Activated T-cell treated with anti-CD3 and anti-CD28 coated beads, Interleukin-2, amount 50 U/mL, for 72 hours (primary cell): ENCODE results near the gene C9orf152. TPM values are rescaled to one million over a fixed set of nuclear protein-coding genes. Genes with fewer than 3 reads are reported as not detected.
"Not testable (repeated sequence)": the region's sequence is repeated elsewhere in the genome, so short reads cannot be mapped to it uniquely, and the experiment has no call there.

Source experiments
- ATAC-seq, 2 donors: fragments of 150-1000 bp; cut with Tn5 transposase; replicated peaks in 1 of 2; 2 replicates each; pipeline ENCODE4 v1.10.0; 2021; ENCODE audit warnings: moderate library complexity in 2 of 2, mild to moderate bottlenecking in 1 of 2
- DNase-seq, 2 donors: peaks; one replicate each; pipeline ENCODE4 v3.0.0; 2021 to 2022; ENCODE audit warnings: mixed read lengths in 1 of 2
- H3K27ac Mint-ChIP-seq: one replicate; pipeline ENCODE4 v1.8.0; 2022; ENCODE audit warnings: mild to moderate bottlenecking, moderate library complexity, mixed read lengths
- H3K27me3 Mint-ChIP-seq: one replicate; pipeline ENCODE4 v1.8.0; 2022; ENCODE audit warnings: low read depth, mixed read lengths
- H3K36me3 Mint-ChIP-seq, 2 donors: one replicate each; pipeline ENCODE4 v1.8.0; 2022; ENCODE audit warnings: mixed read lengths in 2 of 2, mild to moderate bottlenecking in 1 of 2; ENCODE audit not compliant: insufficient read depth in 2 of 2
- H3K4me1 Mint-ChIP-seq: one replicate; pipeline ENCODE4 v1.8.0; 2022; ENCODE audit warnings: low read depth, mixed read lengths
- H3K4me3 Mint-ChIP-seq, 2 donors: one replicate each; pipeline ENCODE4 v1.8.0; 2022; ENCODE audit warnings: mild to moderate bottlenecking in 2 of 2, mixed read lengths in 2 of 2, moderate library complexity in 2 of 2
- H3K9me3 Mint-ChIP-seq, 2 donors: one replicate each; pipeline ENCODE4 v1.8.0; 2022; ENCODE audit warnings: mixed read lengths in 2 of 2
- total RNA-seq, 2 donors: library from RNA; stranded (reverse); gene quantifications; one replicate each; pipeline ENCODE4 v1.2.3, GENCODE V29; 2022

C9orf152 gene, protein sequence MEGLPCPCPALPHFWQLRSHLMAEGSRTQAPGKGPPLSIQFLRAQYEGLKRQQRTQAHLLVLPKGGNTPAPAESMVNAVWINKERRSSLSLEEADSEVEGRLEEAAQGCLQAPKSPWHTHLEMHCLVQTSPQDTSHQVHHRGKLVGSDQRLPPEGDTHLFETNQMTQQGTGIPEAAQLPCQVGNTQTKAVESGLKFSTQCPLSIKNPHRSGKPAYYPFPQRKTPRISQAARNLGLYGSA
- total RNA-seq: not detected

DNA sequence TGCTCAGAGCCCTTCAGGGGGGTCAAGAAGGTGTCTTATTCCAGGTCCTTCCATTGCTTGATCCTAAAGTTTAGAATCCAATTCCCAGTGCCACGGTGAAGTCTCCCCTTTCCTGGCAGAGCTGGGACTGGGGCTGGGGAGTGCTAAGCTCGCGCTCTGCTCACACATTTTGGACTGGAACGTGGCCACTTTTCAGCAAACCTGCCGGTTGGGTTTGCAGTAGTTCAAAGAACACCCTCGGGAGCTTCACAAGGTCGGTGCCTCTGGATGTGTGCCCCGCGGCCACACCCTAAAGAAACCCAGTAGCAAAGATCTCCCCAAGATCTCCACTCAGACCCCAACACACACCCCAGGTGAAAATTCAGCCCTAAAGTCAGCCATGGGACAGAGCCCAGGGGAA, at the start of gene C9orf152:
C9orf152 (minus strand) TSS at position 129 of the 400 bp plus-strand sequence. CDS start 580 bp downstream, outside the sequence.
- Mint-ChIP-seq H3K4me1 (no peaks in the 10 kb centered on the region), H3K27me3 (peaks cover 31% of the 10 kb centered on the region), H3K27ac (no peak within 1 kb of the TSS), H3K36me3 (no peaks in the 10 kb centered on the region), H3K9me3 (peaks cover 0 to 2% of the 10 kb centered on the region in 2 donors), H3K4me3 (no peak within 1 kb of the TSS)
- ATAC-seq (no peak), DNase-seq (no peak)

GRCh38 chr9:110257097-110257841, 49.3 kb upstream of the C9orf152 start:
- peaks cover 61% of the 10 kb centered on the region for H3K4me1 Mint-ChIP-seq
- peaks cover 5 to 14% of the 10 kb centered on the region in 2 donors for H3K36me3 Mint-ChIP-seq
- DNase-seq (peak in 1 of 2 donors; percentile 14), ATAC-seq (peak; percentile 0 to 8)
- peak overlapping the region; percentile 99 for H3K27ac Mint-ChIP-seq
- no peaks in the 10 kb centered on the region for H3K27me3 Mint-ChIP-seq
- H3K9me3 Mint-ChIP-seq: no peaks in the 10 kb centered on the region
- H3K4me3 Mint-ChIP-seq: peak overlapping the region; percentile 96 to 98

- peaks cover 66% of the 10 kb centered on the region for H3K4me1 Mint-ChIP-seq
Measured at GRCh38 chr9:110256380-110257096, 48.6 kb upstream of the C9orf152 start, which contains the start of gene TXN. TXN (minus strand) TSS chr9:110256507; CDS start chr9:110256435, 72 bp downstream.

GRCh38 chr9:110255463-110256379, 47.8 kb upstream of the C9orf152 start:
- peaks cover 5 to 22% of the 10 kb centered on the region in 2 donors for H3K36me3 Mint-ChIP-seq
- peaks cover 68% of the 10 kb centered on the region for H3K4me1 Mint-ChIP-seq
- peak overlapping the region; percentile 96 to 98 for H3K4me3 Mint-ChIP-seq
- H3K27ac Mint-ChIP-seq: peak overlapping the region; percentile 91
- ATAC-seq (peak; percentile 14 to 47), DNase-seq (peak; percentile 71 to 77)
- no peaks in the 10 kb centered on the region for H3K9me3 Mint-ChIP-seq
- no peaks in the 10 kb centered on the region for H3K27me3 Mint-ChIP-seq

More at GRCh38 chr9:110256380-110257096, 48.6 kb upstream of the C9orf152 start, which contains the start of gene TXN:
- peaks cover 5 to 19% of the 10 kb centered on the region in 2 donors for H3K36me3 Mint-ChIP-seq
- ATAC-seq: peak; percentile 76 to 80
- H3K27me3 Mint-ChIP-seq: no peaks in the 10 kb centered on the region
- no peaks in the 10 kb centered on the region for H3K9me3 Mint-ChIP-seq
- peak; percentile 92 for DNase-seq
- peak within 1 kb of the TSS; percentile 99 for H3K27ac Mint-ChIP-seq
- peak within 1 kb of the TSS; percentile 96 to 98 for H3K4me3 Mint-ChIP-seq

GRCh38 chr9:110255034-110255462, 47.1 kb upstream of the C9orf152 start:
- DNase-seq (no peak), ATAC-seq (no peak)
- H3K27ac Mint-ChIP-seq: peak overlapping the region; percentile 91
- H3K4me3 Mint-ChIP-seq: peak overlapping the region; percentile 96 to 98
- no peaks in the 10 kb centered on the region for H3K27me3 Mint-ChIP-seq
- H3K9me3 Mint-ChIP-seq: no peaks in the 10 kb centered on the region
- peaks cover 72% of the 10 kb centered on the region for H3K4me1 Mint-ChIP-seq
- H3K36me3 Mint-ChIP-seq: peaks cover 5 to 22% of the 10 kb centered on the region in 2 donors

DNA sequence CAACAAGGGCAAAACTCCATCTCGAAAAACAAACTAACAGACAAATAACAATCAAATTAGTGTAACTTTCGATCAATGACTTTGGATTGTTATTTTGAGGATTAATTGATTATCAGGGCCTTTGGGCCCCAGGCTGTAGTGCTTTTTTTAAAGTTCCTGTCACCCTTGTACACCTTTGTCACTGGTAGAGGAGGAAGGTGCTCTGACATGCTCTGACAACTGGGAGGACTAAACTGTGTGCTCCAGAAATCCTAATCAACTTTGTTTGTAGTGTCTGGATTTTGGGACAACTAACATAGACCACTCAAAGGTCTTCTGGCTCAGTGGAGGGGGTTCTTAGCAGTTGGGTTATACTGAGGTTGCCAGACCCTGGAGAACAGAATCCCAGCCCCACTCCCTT, 46.5 kb upstream of the C9orf152 start:
- peak overlapping the region; percentile 96 to 98 for H3K4me3 Mint-ChIP-seq
- H3K9me3 Mint-ChIP-seq: no peaks in the 10 kb centered on the region
- peak overlapping the region; percentile 91 for H3K27ac Mint-ChIP-seq
- no peak for ATAC-seq
- peaks cover 71% of the 10 kb centered on the region for H3K4me1 Mint-ChIP-seq
- no peak for DNase-seq
- H3K36me3 Mint-ChIP-seq: peaks cover 5 to 22% of the 10 kb centered on the region in 2 donors
- H3K27me3 Mint-ChIP-seq: no peaks in the 10 kb centered on the region

- DNase-seq (no peak), ATAC-seq (no peak)
- Mint-ChIP-seq H3K4me1 (peaks cover 57% of the 10 kb centered on the region), H3K27ac (peak overlapping the region; percentile 91), H3K4me3 (peak overlapping the region; percentile 96 to 98), H3K27me3 (no peaks in the 10 kb centered on the region), H3K9me3 (no peaks in the 10 kb centered on the region), H3K36me3 (peaks cover 8 to 26% of the 10 kb centered on the region in 2 donors)
Measured at GRCh38 chr9:110252509-110253139, 44.7 kb upstream of the C9orf152 start.

DNA sequence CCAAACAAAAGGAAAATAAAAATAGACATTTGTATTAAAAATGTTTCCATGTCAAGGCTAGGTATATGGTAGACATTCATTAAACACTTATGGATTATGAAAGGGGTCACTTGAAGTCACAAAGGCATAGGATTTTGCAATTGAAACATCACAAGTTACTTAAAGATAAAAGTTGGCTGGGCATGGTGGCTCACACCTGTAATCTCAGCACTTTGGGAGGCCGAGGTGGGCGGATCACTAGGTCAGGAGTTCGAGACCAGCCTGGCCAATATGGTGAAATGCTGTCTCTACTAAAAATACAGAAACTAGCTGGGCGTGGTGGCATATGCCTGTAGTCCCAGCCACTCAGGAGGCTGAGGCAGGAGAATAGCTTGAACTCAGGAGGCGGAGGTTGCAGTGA, 43.8 kb upstream of the C9orf152 start:
- Mint-ChIP-seq H3K4me3 (peak overlapping the region in 1 of 2 donors; percentile 12), H3K4me1 (peaks cover 48% of the 10 kb centered on the region), H3K36me3 (peaks cover 8 to 29% of the 10 kb centered on the region in 2 donors)
- ATAC-seq, H3K9me3 Mint-ChIP-seq, DNase-seq, H3K27ac Mint-ChIP-seq, H3K27me3 Mint-ChIP-seq: not testable (repeated sequence)

GRCh38 chr9:110251212-110251611, 43.3 kb upstream of the C9orf152 start:
- peaks cover 48% of the 10 kb centered on the region for H3K4me1 Mint-ChIP-seq
- ATAC-seq (no peak), DNase-seq (no peak)
- H3K27me3 Mint-ChIP-seq: no peaks in the 10 kb centered on the region
- peaks cover 7 to 33% of the 10 kb centered on the region in 2 donors for H3K36me3 Mint-ChIP-seq
- no peak overlapping the region for H3K4me3 Mint-ChIP-seq
- peak overlapping the region; percentile 55 for H3K27ac Mint-ChIP-seq
- H3K9me3 Mint-ChIP-seq: no peaks in the 10 kb centered on the region

GRCh38 chr9:110249603-110250002, 41.6 kb upstream of the C9orf152 start:
- no peak for ATAC-seq
- peaks cover 3 to 26% of the 10 kb centered on the region in 2 donors for H3K36me3 Mint-ChIP-seq

GRCh38 chr9:110248361-110248760, 40.4 kb upstream of the C9orf152 start:
- peaks cover 3 to 28% of the 10 kb centered on the region in 2 donors for H3K36me3 Mint-ChIP-seq

More at GRCh38 chr9:110249603-110250002, 41.6 kb upstream of the C9orf152 start:
- Mint-ChIP-seq H3K4me3 (no peak overlapping the region), H3K27me3 (no peaks in the 10 kb centered on the region), H3K27ac (peak overlapping the region; percentile 49), H3K4me1 (peaks cover 42% of the 10 kb centered on the region), H3K9me3 (no peaks in the 10 kb centered on the region)
- DNase-seq: no peak

More at GRCh38 chr9:110248361-110248760, 40.4 kb upstream of the C9orf152 start:
- Mint-ChIP-seq H3K27me3 (no peaks in the 10 kb centered on the region), H3K4me1 (peaks cover 29% of the 10 kb centered on the region), H3K4me3 (no peak overlapping the region), H3K9me3 (no peaks in the 10 kb centered on the region), H3K27ac (peak overlapping the region; percentile 33)
- no peak for DNase-seq
- ATAC-seq: peak; percentile 28 to 60
